Tibial artery (tissue), 4 donors: ENCODE data around the gene CD46.

ENCODE experiments used
- DNase-seq, 2 donors: peaks; one replicate each; pipeline ENCODE4 v3.0.0-alpha.2; 2019
- H3K27ac ChIP-seq, 2 donors: fragments of 200-600 bp; sonication (generic) in 1 of 2; 1 replicate in 1 of 2; 2 replicates in 1 of 2; pipeline ENCODE4 v1.5.1; 2018 to 2019; ENCODE audit warnings: mild to moderate bottlenecking in 1 of 2
- H3K27me3 ChIP-seq, 2 donors: fragments of 200-600 bp; sonication (generic) in 1 of 2; one replicate each; pipeline versions ENCODE4 v1.5.1 to v1.6.0; 2016 to 2019
- H3K36me3 ChIP-seq, 3 donors: fragments of 200-600 bp; sonication (generic) in 2 of 3; one replicate each; pipeline ENCODE4 v1.5.1; 2016 to 2019; ENCODE audit warnings: mild to moderate bottlenecking in 2 of 3
- H3K4me1 ChIP-seq, 4 donors: fragments of 200-600 bp; sonication (generic) in 2 of 4; 1 replicate in 3 of 4; 2 replicates in 1 of 4; pipeline ENCODE4 v1.5.1; 2016 to 2019
- H3K4me3 ChIP-seq, 2 donors: fragments of 200-600 bp; sonication (generic) in 1 of 2; 1 replicate in 1 of 2; 2 replicates in 1 of 2; pipeline ENCODE4 v1.5.1; 2018 to 2019; ENCODE audit warnings: mild to moderate bottlenecking in 2 of 2
- H3K9me3 ChIP-seq, 3 donors: fragments of 200-600 bp; sonication (generic) in 1 of 3; one replicate each; pipeline ENCODE4 v1.5.1; 2016 to 2019
- CTCF ChIP-seq, 2 experiments: fragments of 200-600 bp in 1 of 2; fragments of 450-650 bp in 1 of 2; IDR thresholded peaks; one replicate each; pipeline ENCODE4 v1.5.1; 2017 to 2019; ENCODE audit warnings: antibody characterized with exemption in 2 of 2, mild to moderate bottlenecking in 1 of 2, moderate library complexity in 1 of 2
- intact Hi-C: fragments of 100-400 bp; cut with DNase I; formaldehyde crosslinking; loops from one replicate; pipeline ENCODE4 v1.15.0; 2023; ENCODE audit warnings: low total_unique reads

Gene CD46

DNA sequence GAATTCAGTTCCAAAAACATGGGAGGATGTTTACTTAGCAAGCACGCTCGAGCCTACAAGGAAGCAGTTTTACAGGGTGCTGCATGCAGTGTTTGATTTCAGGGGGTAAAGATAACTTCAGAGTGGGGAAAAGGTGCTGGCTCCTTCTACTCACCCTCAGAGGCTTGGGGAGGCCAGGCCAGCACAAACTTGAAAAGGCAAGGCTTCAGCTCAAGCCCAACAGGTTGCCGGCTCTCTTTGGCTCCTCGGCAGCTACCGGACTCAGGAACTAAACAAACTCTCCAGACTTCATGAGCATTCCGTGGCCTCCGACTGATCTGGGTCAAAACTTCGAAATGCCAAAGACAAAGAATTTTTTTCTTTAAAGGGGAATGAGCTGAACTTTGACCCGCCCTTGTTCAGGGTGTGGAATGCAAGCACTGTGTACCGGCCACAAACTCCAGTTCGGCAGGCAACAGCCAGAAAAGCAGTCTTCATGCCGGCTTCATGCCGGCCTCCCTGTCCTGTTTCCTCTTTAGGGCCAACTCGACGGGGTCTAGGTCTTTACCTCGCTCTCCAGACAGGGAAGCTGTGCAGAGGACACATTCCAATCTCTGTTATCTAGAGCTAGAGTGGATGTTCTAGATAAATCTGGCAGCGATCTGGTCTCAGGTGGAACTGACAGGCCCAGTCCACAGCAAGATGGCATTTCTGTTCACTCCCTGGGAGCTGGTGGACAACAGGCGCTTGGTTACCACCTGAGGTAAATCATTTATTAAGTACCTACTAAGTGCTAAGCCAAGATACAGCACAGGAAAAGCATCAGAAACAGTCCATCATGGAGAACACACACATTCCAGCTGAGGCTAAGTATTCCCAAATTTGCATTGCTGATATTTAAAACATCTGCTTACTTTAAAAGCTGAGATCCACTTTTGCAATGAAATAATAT lies 75.0 kb downstream of the CD46 start:
- no peaks in the 10 kb centered on the region for H3K27me3 ChIP-seq
- H3K36me3 ChIP-seq: peaks cover 0 to 6% (median 2%) of the 10 kb centered on the region in 3 donors
- intact Hi-C loops: loop anchor here (5.0 kb wide), 1 partner anchor 135 kb away; no protein-coding TSS in a partner anchor
- H3K4me3 ChIP-seq: peak overlapping the region; percentile 63 to 81
- DNase-seq: peak; percentile 51 to 71
- TF ChIP-seq CTCF (IDR thresholded peaks at IDR 0.05): no peak
- peaks cover 0 to 75% (median 60%) of the 10 kb centered on the region in 4 donors for H3K4me1 ChIP-seq
- peak overlapping the region; percentile 100 for H3K27ac ChIP-seq
- no peaks in the 10 kb centered on the region for H3K9me3 ChIP-seq

- Histone ChIP-seq H3K4me1 (peaks cover 0 to 80% (median 65%) of the 10 kb centered on the region in 4 donors), H3K9me3 (no peaks in the 10 kb centered on the region), H3K27ac (peak overlapping the region; percentile 100), H3K36me3 (no peaks in the 10 kb centered on the region), H3K4me3 (no peak overlapping the region), H3K27me3 (no peaks in the 10 kb centered on the region)
- no peak for TF ChIP-seq CTCF (IDR thresholded peaks at IDR 0.05)
- intact Hi-C loops: loop anchor here (5.0 kb wide), 1 partner anchor 135 kb away; no protein-coding TSS in a partner anchor
- DNase-seq: peak; percentile 19 to 56
Measured at GRCh38 chr1:207827488-207827830, 75.6 kb downstream of the CD46 start.

DNA sequence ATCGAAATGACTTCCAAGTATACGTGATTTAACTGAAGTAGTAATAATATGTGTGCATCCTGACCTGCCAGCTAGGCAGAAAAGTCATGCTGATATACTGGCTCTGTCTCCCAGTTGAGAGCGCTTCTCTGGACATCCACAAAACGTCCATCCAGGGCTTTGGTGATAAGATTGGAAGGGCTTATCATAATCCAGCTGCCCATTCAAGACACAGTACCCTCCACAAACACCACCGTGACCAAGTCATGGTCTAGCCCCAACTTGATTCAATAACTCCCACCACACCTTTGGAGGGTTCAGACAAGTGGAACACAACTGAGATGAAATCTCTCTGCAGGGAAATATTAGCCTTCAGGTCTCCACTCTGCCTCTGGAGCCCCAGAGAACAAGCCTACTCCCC lies 76.2 kb downstream of the CD46 start:
- H3K4me1 ChIP-seq: peaks cover 0 to 86% (median 65%) of the 10 kb centered on the region in 4 donors
- no peak for TF ChIP-seq CTCF (IDR thresholded peaks at IDR 0.05)
- H3K36me3 ChIP-seq: no peaks in the 10 kb centered on the region
- no peaks in the 10 kb centered on the region for H3K9me3 ChIP-seq
- no peak overlapping the region for H3K4me3 ChIP-seq
- DNase-seq: peak; percentile 14 to 51
- H3K27ac ChIP-seq: peak overlapping the region; percentile 13 to 100
- no peaks in the 10 kb centered on the region for H3K27me3 ChIP-seq
- intact Hi-C loops: loop anchor here (5.0 kb wide), 1 partner anchor 134 kb away; no protein-coding TSS in a partner anchor

DNA sequence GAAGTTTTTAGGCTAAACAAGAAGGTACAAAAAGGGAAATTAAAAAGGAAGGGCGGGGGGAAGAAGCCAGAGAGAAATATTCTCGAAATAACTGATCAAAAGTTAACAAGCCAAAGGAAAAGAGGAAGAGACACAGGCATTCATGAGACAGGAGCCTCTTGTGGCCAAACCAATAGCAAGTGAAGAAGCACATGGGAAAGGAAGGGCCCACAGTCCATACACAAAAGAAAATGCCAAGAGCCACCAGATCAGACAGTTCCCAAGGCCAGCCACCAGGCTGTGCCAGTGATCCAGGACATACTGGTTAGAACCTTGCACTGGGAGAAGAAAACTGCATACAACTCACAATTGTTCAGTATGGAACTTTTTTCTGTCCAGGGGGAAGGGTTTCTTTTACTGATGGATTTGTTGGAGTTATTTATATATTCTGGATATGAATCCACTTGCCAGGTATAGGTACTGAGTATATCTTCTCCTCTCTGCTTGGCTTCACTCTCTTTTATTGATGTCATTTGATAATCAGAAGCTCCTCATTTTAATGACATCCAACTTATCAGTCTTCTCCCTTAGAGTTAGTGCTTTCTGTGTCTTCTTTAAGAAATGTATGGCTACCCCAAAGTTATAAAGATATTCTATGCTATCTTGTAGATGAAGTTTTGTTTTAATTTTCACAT lies 76.8 kb downstream of the CD46 start:
- peak overlapping the region; percentile 13 to 100 for H3K27ac ChIP-seq
- no peak overlapping the region for H3K4me3 ChIP-seq
- H3K4me1 ChIP-seq: peaks cover 0 to 92% (median 65%) of the 10 kb centered on the region in 4 donors
- peak; percentile 89 to 92 for TF ChIP-seq CTCF (IDR thresholded peaks at IDR 0.05)
- no peaks in the 10 kb centered on the region for H3K9me3 ChIP-seq
- peak; percentile 86 to 89 for DNase-seq
- H3K36me3 ChIP-seq: no peaks in the 10 kb centered on the region
- intact Hi-C loops: loop anchor here (5.0 kb wide), 1 partner anchor 134 kb away; no protein-coding TSS in a partner anchor
- no peaks in the 10 kb centered on the region for H3K27me3 ChIP-seq

DNA sequence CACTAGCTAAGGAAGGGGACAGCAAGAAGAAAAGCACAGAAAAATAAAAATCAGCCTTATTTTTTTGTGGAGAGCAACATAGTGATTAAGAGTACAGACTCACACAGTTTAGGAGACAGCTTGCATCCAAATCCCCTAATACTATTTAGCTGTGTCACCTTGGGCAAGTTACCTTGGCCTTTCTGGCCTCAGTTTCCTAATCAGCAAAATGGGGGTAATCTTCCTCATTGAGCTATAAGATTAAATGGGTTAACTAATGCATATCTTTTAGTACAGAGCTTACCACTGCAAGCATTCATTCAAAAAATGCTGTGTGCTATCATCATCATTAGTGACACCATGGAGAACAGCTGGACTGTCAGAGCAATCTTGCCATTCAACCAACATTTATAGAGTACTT lies 77.7 kb downstream of the CD46 start:
- Histone ChIP-seq H3K27me3 (no peaks in the 10 kb centered on the region), H3K9me3 (no peaks in the 10 kb centered on the region), H3K27ac (peak overlapping the region; percentile 62 to 74), H3K4me1 (peaks cover 0 to 90% (median 59%) of the 10 kb centered on the region in 4 donors), H3K4me3 (no peak overlapping the region), H3K36me3 (no peaks in the 10 kb centered on the region)
- intact Hi-C loops: loop anchor here (5.0 kb wide), 1 partner anchor 133 kb away; no protein-coding TSS in a partner anchor
- DNase-seq: no peak
- no peak for TF ChIP-seq CTCF (IDR thresholded peaks at IDR 0.05)
